GM18511 (cell line): ENCODE measurements around the gene ANGPT4.

ENCODE experiments used
- ATAC-seq: cut with Tn5 transposase; IDR thresholded peaks from one replicate; pipeline ENCODE4 v1.9.1; 2021; ENCODE audit warnings: mild to moderate bottlenecking, moderate library complexity; ENCODE audit not compliant: unreplicated experiment

The ANGPT4 gene

GRCh38 chr20:846894-847278 is 69.2 kb downstream of the ANGPT4 start:
- peak; percentile 62 for ATAC-seq

- ATAC-seq: no peak
Measured at GRCh38 chr20:845941-846893, 69.9 kb downstream of the ANGPT4 start.

- ATAC-seq: no peak
Measured at GRCh38 chr20:845226-845868, 70.8 kb downstream of the ANGPT4 start.

- peak; percentile 97 for ATAC-seq
Measured at GRCh38 chr20:844473-845225, 71.5 kb downstream of the ANGPT4 start.

- ATAC-seq: no peak
Measured at GRCh38 chr20:843912-844311, 72.2 kb downstream of the ANGPT4 start.

GRCh38 chr20:842547-842940 is 73.6 kb downstream of the ANGPT4 start:
- ATAC-seq: no peak

- ATAC-seq: no peak
Measured at GRCh38 chr20:841568-842546, 74.3 kb downstream of the ANGPT4 start.

GRCh38 chr20:840858-841567 is 75.1 kb downstream of the ANGPT4 start:
- no peak for ATAC-seq

GRCh38 chr20:840503-840857 is 75.7 kb downstream of the ANGPT4 start:
- no peak for ATAC-seq

GRCh38 chr20:839626-840025 is 76.5 kb downstream of the ANGPT4 start:
- ATAC-seq: no peak

- ATAC-seq: no peak
Measured at GRCh38 chr20:839015-839414, 77.1 kb downstream of the ANGPT4 start.

GRCh38 chr20:836190-836589 is 79.9 kb downstream of the ANGPT4 start:
- no peak for ATAC-seq

- ATAC-seq: no peak
Measured at GRCh38 chr20:835608-836045, 80.5 kb downstream of the ANGPT4 start.

- no peak for ATAC-seq
Measured at GRCh38 chr20:834151-834746, 81.9 kb downstream of the ANGPT4 start.

- ATAC-seq: peak; percentile 97
Measured at GRCh38 chr20:833450-834150, 82.5 kb downstream of the ANGPT4 start, which contains the start of gene FAM110A. FAM110A (plus strand) TSS chr20:833715; CDS start chr20:844805, 11,090 bp downstream.

- peak; percentile 26 for ATAC-seq
Measured at GRCh38 chr20:833121-833449, 83.0 kb downstream of the ANGPT4 start.

GRCh38 chr20:831956-832355 is 84.2 kb downstream of the ANGPT4 start:
- no peak for ATAC-seq

GRCh38 chr20:831251-831650 is 84.9 kb downstream of the ANGPT4 start:
- no peak for ATAC-seq
